GM23338 (cell line): ENCODE measurements around the gene SERPING1. TPM values are rescaled to one million over a fixed set of nuclear protein-coding genes. Genes with fewer than 3 reads are reported as not detected.

Source experiments
- ATAC-seq: fragments of 200-7000 bp; cut with Tn5 transposase; 3 replicates; pipeline ENCODE4 v1.9.1; 2020
- DNase-seq: peaks from one replicate; pipeline ENCODE4 v3.0.0-alpha.2; 2015; ENCODE audit warnings: low spot score
- H2AFZ ChIP-seq: fragments of 200-600 bp; sonication (generic); 2 replicates; pipeline ENCODE4 v1.8.0; 2016; ENCODE audit warnings: antibody characterized with exemption, mild to moderate bottlenecking, moderate library complexity
- H3F3A ChIP-seq: fragments of 200-600 bp; sonication (generic); replicated peaks from 2 replicates; pipeline ENCODE4 v1.8.0; 2017; ENCODE audit warnings: antibody characterized with exemption, mixed run types, low read depth
- H3K27ac ChIP-seq: fragments of 200-600 bp; sonication (generic); 2 replicates; pipeline ENCODE4 v1.6.1; 2016; ENCODE audit warnings: low read depth
- H3K27me3 ChIP-seq: fragments of 200-600 bp; sonication (generic); 2 replicates; pipeline ENCODE4 v1.8.0; 2016; ENCODE audit warnings: mild to moderate bottlenecking, mixed run types, moderate library complexity; ENCODE audit not compliant: insufficient read depth
- H3K36me3 ChIP-seq: fragments of 200-600 bp; sonication (generic); 2 replicates; pipeline ENCODE4 v1.8.0; 2016; ENCODE audit warnings: mild to moderate bottlenecking; ENCODE audit not compliant: insufficient read depth
- H3K4me1 ChIP-seq: fragments of 200-600 bp; sonication (generic); 2 replicates; pipeline ENCODE4 v1.8.0; 2016; ENCODE audit warnings: mild to moderate bottlenecking, moderate library complexity; ENCODE audit not compliant: insufficient read depth
- H3K4me2 ChIP-seq: fragments of 200-600 bp; sonication (generic); 2 replicates; pipeline ENCODE4 v1.7.1; 2017; ENCODE audit warnings: mixed run types
- H3K4me3 ChIP-seq: fragments of 200-600 bp; sonication (generic); 2 replicates; pipeline ENCODE4 v1.6.1; 2016; ENCODE audit warnings: mixed run types
- H3K79me2 ChIP-seq: fragments of 200-600 bp; sonication (generic); replicated peaks from 2 replicates; pipeline ENCODE4 v1.8.0; 2017; ENCODE audit warnings: mild to moderate bottlenecking; ENCODE audit not compliant: insufficient read depth
- H3K9me2 ChIP-seq: fragments of 200-600 bp; sonication (generic); 2 replicates; pipeline ENCODE4 v1.8.0; 2017; ENCODE audit not compliant: insufficient read depth
- H4K20me1 ChIP-seq: fragments of 200-600 bp; sonication (generic); replicated peaks from 2 replicates; pipeline ENCODE4 v1.8.0; 2017; ENCODE audit warnings: mild to moderate bottlenecking; ENCODE audit not compliant: insufficient read depth
- H3K27ac Mint-ChIP-seq: 2 replicates; pipeline ENCODE4 v1.8.0; 2020; ENCODE audit warnings: inconsistent platforms, mild to moderate bottlenecking, moderate library complexity, mixed read lengths
- H3K27me3 Mint-ChIP-seq: 3 replicates; pipeline ENCODE4 v1.8.0; 2022; ENCODE audit warnings: low read depth, mild to moderate bottlenecking, moderate library complexity, mixed read lengths, inconsistent platforms; ENCODE audit not compliant: insufficient read depth, poor library complexity
- H3K36me3 Mint-ChIP-seq: 3 replicates; pipeline ENCODE4 v1.8.0; 2021; ENCODE audit warnings: low read depth, mild to moderate bottlenecking, inconsistent platforms, moderate library complexity, mixed read lengths
- H3K4me1 Mint-ChIP-seq: 3 replicates; pipeline ENCODE4 v1.8.0; 2020; ENCODE audit warnings: mild to moderate bottlenecking, inconsistent platforms, mixed read lengths
- H3K4me3 Mint-ChIP-seq: 3 replicates; pipeline ENCODE4 v1.8.0; 2021; ENCODE audit warnings: moderate library complexity, mild to moderate bottlenecking, inconsistent platforms, mixed read lengths
- H3K9me3 Mint-ChIP-seq: 3 replicates; pipeline ENCODE4 v1.8.0; 2020; ENCODE audit warnings: moderate library complexity, mild to moderate bottlenecking, inconsistent platforms, mixed read lengths
- CREB1 ChIP-seq: fragments of 250-450 bp; sonication (Bioruptor Pico); IDR thresholded peaks from 2 replicates; pipeline ENCODE4 v1.5.0; 2020; ENCODE audit warnings: low read depth, mild to moderate bottlenecking, moderate library complexity
- EZH2 ChIP-seq: fragments of 200-600 bp; sonication (generic); IDR thresholded peaks from one replicate; pipeline ENCODE4 v1.8.0; 2017; ENCODE audit warnings: antibody characterized with exemption, mild to moderate bottlenecking, low read depth; ENCODE audit not compliant: unreplicated experiment
- EZH2phosphoT487 ChIP-seq: fragments of 200-600 bp; sonication (generic); IDR thresholded peaks from one replicate; pipeline ENCODE4 v1.8.1; 2018; ENCODE audit warnings: antibody characterized with exemption; ENCODE audit not compliant: unreplicated experiment
- JUNB ChIP-seq: IDR thresholded peaks from one replicate; pipeline ENCODE4 v1.6.1; 2016; ENCODE audit warnings: antibody characterized with exemption; ENCODE audit not compliant: unreplicated experiment
- NANOG ChIP-seq: IDR thresholded peaks from 2 replicates; pipeline ENCODE4 v1.6.1; 2016; ENCODE audit warnings: antibody characterized with exemption, borderline replicate concordance
- POLR2AphosphoS5 ChIP-seq: IDR thresholded peaks from 2 replicates; pipeline ENCODE4 v1.6.1; 2016; ENCODE audit warnings: antibody characterized with exemption, low read depth
- REST ChIP-seq: IDR thresholded peaks from one replicate; pipeline ENCODE4 v1.6.1; 2018; ENCODE audit warnings: antibody characterized with exemption; ENCODE audit not compliant: unreplicated experiment
- STAT1 ChIP-seq: IDR thresholded peaks from one replicate; pipeline ENCODE4 v1.6.1; 2016; ENCODE audit warnings: antibody characterized with exemption; ENCODE audit not compliant: unreplicated experiment
- ZNF114 ChIP-seq: fragments of 250-450 bp; sonication (Bioruptor Pico); IDR thresholded peaks from 2 replicates; pipeline ENCODE4 v1.5.0; 2020; ENCODE audit warnings: mild to moderate bottlenecking, moderate library complexity
- ZNF331 ChIP-seq: fragments of 250-450 bp; sonication (Bioruptor Pico); IDR thresholded peaks from 2 replicates; pipeline ENCODE4 v1.5.0; 2020; ENCODE audit warnings: low read depth, mild to moderate bottlenecking, moderate library complexity
- polyA plus RNA-seq: library from polyadenylated mRNA; unstranded; fragments of >200 nt; fragmentation: Nextera tagmentation; extraction: Ambion mirVana; gene quantifications from 2 replicates; pipeline ENCODE4 v1.2.1, GENCODE V29; 2016
- total RNA-seq: library from RNA; depleted of rRNA; stranded (reverse); fragments of >200 nt; shearing (Covaris generic); gene quantifications from 2 replicates; pipeline ENCODE4 v1.2.3, GENCODE V29; 2014
- TF ChIP-seq, protein P1 (sequence below), 2 experiments: fragments of 200-600 bp in 1 of 2; sonication (generic) in 1 of 2; conservative IDR thresholded peaks; 2 replicates each; pipeline versions ENCODE4 v1.5.1 to v1.6.1; 2016 to 2017; ENCODE audit warnings: antibody characterized with exemption in 2 of 2, low read depth in 2 of 2, mild to moderate bottlenecking in 2 of 2, moderate library complexity in 1 of 2
- TF ChIP-seq, protein P2 (sequence below): fragments of 250-450 bp; sonication (Bioruptor Pico); IDR thresholded peaks from 2 replicates; pipeline ENCODE4 v1.5.0; 2020; ENCODE audit warnings: mild to moderate bottlenecking, moderate library complexity
- TF ChIP-seq, protein P3 (sequence below): IDR thresholded peaks from 2 replicates; pipeline ENCODE4 v1.6.1; 2016; ENCODE audit warnings: antibody characterized with exemption

Gene SERPING1
- total and polyA plus RNA-seq, 2 experiments from 2014 or later: 42.3 to 54.7 TPM

DNA sequence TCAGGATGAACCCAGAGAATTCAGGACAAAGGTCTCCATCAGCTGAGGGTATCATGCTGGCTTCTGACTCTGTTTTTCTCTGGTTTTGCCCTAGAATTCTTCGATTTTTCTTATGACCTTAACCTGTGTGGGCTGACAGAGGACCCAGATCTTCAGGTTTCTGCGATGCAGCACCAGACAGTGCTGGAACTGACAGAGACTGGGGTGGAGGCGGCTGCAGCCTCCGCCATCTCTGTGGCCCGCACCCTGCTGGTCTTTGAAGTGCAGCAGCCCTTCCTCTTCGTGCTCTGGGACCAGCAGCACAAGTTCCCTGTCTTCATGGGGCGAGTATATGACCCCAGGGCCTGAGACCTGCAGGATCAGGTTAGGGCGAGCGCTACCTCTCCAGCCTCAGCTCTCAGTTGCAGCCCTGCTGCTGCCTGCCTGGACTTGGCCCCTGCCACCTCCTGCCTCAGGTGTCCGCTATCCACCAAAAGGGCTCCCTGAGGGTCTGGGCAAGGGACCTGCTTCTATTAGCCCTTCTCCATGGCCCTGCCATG, 16.8 kb downstream of the SERPING1 start:
- H3K4me1 Mint-ChIP-seq: peaks cover 9% of the 10 kb centered on the region; the same call in 2 of the 3 replicates

More for the DNA sequence above, 16.8 kb downstream of the SERPING1 start:
- peaks cover 34% of the 10 kb centered on the region for H3K36me3 Mint-ChIP-seq
- H3K4me3 Mint-ChIP-seq: no peak overlapping the region
- no peak overlapping the region for H3K27ac Mint-ChIP-seq
- peaks cover 10% of the 10 kb centered on the region for H3K27me3 Mint-ChIP-seq
- peaks cover 3% of the 10 kb centered on the region; the same call in 2 of the 3 replicates for H3K9me3 Mint-ChIP-seq
- DNase-seq: no peak
- Histone ChIP-seq H3K79me2 (no peaks in the 10 kb centered on the region), H3K27ac (no peak overlapping the region), H3K4me1 (0 out of 2 replicates have a peak, but pooled peaks cover 6% of the 10 kb centered on the region), H3K4me2 (no peak overlapping the region), H4K20me1 (no peaks in the 10 kb centered on the region), H2AFZ (no peak overlapping the region), H3K9me2 (no peaks in the 10 kb centered on the region), H3K4me3 (no peak overlapping the region), H3K36me3 (no peaks in the 10 kb centered on the region), H3K27me3 (no peaks in the 10 kb centered on the region), H3F3A (0 out of 2 replicates have a peak, but pooled peaks cover 6% of the 10 kb centered on the region)
- peak; percentile 55 for ATAC-seq
- TF ChIP-seq EZH2: no peak
- TF ChIP-seq ZNF114: no peak
- no peak for TF ChIP-seq REST
- no peak for TF ChIP-seq POLR2AphosphoS5
- TF ChIP-seq, protein P1, sequence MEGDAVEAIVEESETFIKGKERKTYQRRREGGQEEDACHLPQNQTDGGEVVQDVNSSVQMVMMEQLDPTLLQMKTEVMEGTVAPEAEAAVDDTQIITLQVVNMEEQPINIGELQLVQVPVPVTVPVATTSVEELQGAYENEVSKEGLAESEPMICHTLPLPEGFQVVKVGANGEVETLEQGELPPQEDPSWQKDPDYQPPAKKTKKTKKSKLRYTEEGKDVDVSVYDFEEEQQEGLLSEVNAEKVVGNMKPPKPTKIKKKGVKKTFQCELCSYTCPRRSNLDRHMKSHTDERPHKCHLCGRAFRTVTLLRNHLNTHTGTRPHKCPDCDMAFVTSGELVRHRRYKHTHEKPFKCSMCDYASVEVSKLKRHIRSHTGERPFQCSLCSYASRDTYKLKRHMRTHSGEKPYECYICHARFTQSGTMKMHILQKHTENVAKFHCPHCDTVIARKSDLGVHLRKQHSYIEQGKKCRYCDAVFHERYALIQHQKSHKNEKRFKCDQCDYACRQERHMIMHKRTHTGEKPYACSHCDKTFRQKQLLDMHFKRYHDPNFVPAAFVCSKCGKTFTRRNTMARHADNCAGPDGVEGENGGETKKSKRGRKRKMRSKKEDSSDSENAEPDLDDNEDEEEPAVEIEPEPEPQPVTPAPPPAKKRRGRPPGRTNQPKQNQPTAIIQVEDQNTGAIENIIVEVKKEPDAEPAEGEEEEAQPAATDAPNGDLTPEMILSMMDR (conservative IDR thresholded peaks at IDR 0.05; ENCODE audit: low read depth in 2 of 2): no peak
- TF ChIP-seq JUNB: no peak
- TF ChIP-seq CREB1 (CRISPR knock-in tag): no peak
- TF ChIP-seq NANOG: no peak
- TF ChIP-seq, protein P2, sequence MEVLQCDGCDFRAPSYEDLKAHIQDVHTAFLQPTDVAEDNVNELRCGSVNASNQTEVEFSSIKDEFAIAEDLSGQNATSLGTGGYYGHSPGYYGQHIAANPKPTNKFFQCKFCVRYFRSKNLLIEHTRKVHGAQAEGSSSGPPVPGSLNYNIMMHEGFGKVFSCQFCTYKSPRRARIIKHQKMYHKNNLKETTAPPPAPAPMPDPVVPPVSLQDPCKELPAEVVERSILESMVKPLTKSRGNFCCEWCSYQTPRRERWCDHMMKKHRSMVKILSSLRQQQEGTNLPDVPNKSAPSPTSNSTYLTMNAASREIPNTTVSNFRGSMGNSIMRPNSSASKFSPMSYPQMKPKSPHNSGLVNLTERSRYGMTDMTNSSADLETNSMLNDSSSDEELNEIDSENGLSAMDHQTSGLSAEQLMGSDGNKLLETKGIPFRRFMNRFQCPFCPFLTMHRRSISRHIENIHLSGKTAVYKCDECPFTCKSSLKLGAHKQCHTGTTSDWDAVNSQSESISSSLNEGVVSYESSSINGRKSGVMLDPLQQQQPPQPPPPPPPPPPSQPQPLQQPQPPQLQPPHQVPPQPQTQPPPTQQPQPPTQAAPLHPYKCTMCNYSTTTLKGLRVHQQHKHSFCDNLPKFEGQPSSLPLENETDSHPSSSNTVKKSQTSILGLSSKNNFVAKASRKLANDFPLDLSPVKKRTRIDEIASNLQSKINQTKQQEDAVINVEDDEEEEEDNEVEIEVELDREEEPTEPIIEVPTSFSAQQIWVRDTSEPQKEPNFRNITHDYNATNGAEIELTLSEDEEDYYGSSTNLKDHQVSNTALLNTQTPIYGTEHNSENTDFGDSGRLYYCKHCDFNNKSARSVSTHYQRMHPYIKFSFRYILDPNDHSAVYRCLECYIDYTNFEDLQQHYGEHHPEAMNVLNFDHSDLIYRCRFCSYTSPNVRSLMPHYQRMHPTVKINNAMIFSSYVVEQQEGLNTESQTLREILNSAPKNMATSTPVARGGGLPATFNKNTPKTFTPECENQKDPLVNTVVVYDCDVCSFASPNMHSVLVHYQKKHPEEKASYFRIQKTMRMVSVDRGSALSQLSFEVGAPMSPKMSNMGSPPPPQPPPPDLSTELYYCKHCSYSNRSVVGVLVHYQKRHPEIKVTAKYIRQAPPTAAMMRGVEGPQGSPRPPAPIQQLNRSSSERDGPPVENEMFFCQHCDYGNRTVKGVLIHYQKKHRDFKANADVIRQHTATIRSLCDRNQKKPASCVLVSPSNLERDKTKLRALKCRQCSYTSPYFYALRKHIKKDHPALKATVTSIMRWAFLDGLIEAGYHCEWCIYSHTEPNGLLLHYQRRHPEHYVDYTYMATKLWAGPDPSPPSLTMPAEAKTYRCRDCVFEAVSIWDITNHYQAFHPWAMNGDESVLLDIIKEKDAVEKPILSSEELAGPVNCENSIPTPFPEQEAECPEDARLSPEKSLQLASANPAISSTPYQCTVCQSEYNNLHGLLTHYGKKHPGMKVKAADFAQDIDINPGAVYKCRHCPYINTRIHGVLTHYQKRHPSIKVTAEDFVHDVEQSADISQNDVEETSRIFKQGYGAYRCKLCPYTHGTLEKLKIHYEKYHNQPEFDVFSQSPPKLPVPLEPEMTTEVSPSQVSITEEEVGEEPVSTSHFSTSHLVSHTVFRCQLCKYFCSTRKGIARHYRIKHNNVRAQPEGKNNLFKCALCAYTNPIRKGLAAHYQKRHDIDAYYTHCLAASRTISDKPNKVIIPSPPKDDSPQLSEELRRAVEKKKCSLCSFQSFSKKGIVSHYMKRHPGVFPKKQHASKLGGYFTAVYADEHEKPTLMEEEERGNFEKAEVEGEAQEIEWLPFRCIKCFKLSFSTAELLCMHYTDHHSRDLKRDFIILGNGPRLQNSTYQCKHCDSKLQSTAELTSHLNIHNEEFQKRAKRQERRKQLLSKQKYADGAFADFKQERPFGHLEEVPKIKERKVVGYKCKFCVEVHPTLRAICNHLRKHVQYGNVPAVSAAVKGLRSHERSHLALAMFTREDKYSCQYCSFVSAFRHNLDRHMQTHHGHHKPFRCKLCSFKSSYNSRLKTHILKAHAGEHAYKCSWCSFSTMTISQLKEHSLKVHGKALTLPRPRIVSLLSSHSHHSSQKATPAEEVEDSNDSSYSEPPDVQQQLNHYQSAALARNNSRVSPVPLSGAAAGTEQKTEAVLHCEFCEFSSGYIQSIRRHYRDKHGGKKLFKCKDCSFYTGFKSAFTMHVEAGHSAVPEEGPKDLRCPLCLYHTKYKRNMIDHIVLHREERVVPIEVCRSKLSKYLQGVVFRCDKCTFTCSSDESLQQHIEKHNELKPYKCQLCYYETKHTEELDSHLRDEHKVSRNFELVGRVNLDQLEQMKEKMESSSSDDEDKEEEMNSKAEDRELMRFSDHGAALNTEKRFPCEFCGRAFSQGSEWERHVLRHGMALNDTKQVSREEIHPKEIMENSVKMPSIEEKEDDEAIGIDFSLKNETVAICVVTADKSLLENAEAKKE (CRISPR knock-in tag): no peak
- TF ChIP-seq STAT1: no peak
- TF ChIP-seq EZH2phosphoT487: no peak
- no peak for TF ChIP-seq ZNF331
- TF ChIP-seq, protein P3, sequence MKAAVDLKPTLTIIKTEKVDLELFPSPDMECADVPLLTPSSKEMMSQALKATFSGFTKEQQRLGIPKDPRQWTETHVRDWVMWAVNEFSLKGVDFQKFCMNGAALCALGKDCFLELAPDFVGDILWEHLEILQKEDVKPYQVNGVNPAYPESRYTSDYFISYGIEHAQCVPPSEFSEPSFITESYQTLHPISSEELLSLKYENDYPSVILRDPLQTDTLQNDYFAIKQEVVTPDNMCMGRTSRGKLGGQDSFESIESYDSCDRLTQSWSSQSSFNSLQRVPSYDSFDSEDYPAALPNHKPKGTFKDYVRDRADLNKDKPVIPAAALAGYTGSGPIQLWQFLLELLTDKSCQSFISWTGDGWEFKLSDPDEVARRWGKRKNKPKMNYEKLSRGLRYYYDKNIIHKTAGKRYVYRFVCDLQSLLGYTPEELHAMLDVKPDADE: no peak
